Choroid plexus epithelial cell (primary cell): ENCODE results near the gene RPUSD3.
A peak's percentile ranks its signal among the peaks of the same experiment; 100 is the strongest.
"Not testable (repeated sequence)": the region's sequence is repeated elsewhere in the genome, so short reads cannot be mapped to it uniquely, and the experiment has no call there.

Experiments used
- DNase-seq: peaks from one replicate; pipeline ENCODE4 v3.0.0-alpha.2; 2010; ENCODE audit warnings: low read depth
- H3K4me3 ChIP-seq: 2 replicates; pipeline ENCODE4 v1.5.1; 2011; ENCODE audit warnings: low read depth, mild to moderate bottlenecking, control low read depth, low read length, moderate library complexity
- TF ChIP-seq, protein P1 (sequence below): conservative IDR thresholded peaks from 2 replicates; pipeline ENCODE4 v1.5.1; 2011; ENCODE audit warnings: low read depth, mild to moderate bottlenecking, control low read depth, inconsistent platforms, low read length, moderate library complexity

RPUSD3 gene

DNA sequence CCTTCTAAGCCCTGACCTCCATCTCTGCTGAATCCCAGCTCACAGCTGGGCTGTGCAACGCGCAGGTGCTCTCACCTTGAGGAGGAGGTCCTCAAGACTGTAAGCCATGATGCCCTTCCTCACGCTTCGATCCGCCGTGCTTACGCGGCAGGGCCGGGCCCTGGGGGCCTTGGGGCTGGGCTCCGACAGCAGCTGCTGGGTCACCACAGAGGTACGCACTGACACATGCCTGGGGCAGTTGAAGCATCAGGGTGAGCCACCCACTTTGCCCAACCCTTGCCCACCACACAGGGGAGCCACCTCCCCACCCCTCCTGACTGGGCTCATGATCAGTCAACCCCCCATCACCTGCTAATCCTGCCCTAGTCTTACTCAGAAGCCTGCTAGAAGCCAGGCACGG lies 33.2 kb upstream of the RPUSD3 start:
- H3K4me3 ChIP-seq = no peak overlapping the region
- TF ChIP-seq, protein P1, sequence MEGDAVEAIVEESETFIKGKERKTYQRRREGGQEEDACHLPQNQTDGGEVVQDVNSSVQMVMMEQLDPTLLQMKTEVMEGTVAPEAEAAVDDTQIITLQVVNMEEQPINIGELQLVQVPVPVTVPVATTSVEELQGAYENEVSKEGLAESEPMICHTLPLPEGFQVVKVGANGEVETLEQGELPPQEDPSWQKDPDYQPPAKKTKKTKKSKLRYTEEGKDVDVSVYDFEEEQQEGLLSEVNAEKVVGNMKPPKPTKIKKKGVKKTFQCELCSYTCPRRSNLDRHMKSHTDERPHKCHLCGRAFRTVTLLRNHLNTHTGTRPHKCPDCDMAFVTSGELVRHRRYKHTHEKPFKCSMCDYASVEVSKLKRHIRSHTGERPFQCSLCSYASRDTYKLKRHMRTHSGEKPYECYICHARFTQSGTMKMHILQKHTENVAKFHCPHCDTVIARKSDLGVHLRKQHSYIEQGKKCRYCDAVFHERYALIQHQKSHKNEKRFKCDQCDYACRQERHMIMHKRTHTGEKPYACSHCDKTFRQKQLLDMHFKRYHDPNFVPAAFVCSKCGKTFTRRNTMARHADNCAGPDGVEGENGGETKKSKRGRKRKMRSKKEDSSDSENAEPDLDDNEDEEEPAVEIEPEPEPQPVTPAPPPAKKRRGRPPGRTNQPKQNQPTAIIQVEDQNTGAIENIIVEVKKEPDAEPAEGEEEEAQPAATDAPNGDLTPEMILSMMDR = no peak
- no peak for DNase-seq

- DNase-seq, H3K4me3 ChIP-seq: not testable (repeated sequence)
Observed at GRCh38 chr3:9876255-9876654, 32.4 kb upstream of the RPUSD3 start.

- no peak overlapping the region for H3K4me3 ChIP-seq
- TF ChIP-seq, protein P1 = no peak
- no peak for DNase-seq
Observed at GRCh38 chr3:9875448-9875847, 31.6 kb upstream of the RPUSD3 start.

- DNase-seq, H3K4me3 ChIP-seq: not testable (repeated sequence)
Observed at GRCh38 chr3:9872067-9872466, 28.3 kb upstream of the RPUSD3 start.

DNA sequence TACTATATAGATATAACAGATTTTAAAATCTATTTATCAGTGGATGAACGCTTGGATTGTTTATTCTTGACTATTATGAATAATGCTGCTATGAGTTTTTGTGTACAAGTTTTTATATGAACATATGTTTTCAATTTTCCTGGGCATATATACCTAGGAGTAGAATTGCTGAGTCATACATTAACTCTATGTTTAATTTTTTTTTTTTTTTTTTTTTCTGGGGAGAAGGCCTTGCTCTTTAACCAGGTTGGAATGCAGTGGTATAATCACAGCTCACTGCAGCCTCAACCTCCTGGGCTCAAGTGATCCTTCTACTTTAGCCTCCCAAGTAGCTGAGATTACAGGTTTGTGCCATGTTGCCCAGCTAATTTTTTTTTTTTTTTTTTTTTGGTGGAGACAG lies 27.2 kb upstream of the RPUSD3 start:
- H3K4me3 ChIP-seq = no peak overlapping the region
- peak; percentile 73 for DNase-seq
- TF ChIP-seq, protein P1 = no peak

GRCh38 chr3:9869955-9870354 lies 26.1 kb upstream of the RPUSD3 start:
- TF ChIP-seq, protein P1 = no peak
- DNase-seq = no peak
- H3K4me3 ChIP-seq = no peak overlapping the region

DNA sequence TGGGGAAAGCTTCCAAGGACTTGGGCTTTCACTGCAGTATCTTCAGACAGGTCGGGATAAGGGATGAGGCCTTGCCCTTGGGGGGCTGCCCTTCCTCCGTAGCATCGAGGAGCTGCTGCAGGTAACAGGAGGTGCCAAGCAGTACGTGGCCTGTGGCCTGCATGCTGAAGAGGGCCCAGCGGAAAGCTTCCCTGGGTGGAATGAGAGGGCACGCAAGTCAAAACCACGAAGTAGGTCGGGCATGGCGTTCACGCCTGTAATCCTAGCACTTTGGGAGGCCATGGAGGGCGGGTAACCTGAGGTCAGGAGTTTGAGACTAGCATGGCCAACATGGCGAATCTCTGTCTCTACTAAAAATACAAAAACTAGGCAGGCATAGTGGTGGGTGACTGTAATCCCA lies 23.3 kb upstream of the RPUSD3 start:
- TF ChIP-seq, protein P1 = no peak
- DNase-seq = no peak
- no peak overlapping the region for H3K4me3 ChIP-seq

DNA sequence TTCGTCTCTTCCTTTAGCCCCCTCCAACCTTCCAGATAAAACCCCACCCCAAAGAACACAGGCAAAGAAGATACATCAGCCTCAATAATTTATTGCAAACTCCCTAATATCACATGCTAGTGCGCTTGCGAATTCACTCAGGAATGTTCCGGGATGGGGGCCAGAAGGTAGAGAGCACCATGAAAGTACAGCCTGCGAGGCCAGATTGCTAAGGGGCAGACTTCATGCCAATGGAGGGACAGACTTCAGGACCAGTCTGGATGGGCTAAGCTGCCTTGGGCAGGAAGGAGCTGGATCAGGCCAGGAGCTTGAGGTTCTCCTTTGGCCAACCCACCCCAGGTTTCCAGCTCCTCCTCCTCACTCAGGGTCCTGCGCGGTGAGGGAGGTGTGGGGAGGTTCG lies 22.8 kb upstream of the RPUSD3 start:
- H3K4me3 ChIP-seq = no peak overlapping the region
- DNase-seq = peak; percentile 43
- TF ChIP-seq, protein P1 = no peak

GRCh38 chr3:9865125-9865637 lies 21.4 kb upstream of the RPUSD3 start:
- not testable (repeated sequence) for H3K4me3 ChIP-seq, DNase-seq
